Measurements from ENCODE around the gene CH25H. TPM values are rescaled to one million over a fixed set of nuclear protein-coding genes. Genes with fewer than 3 reads are reported as not detected.
A peak's percentile ranks its signal among the peaks of the same experiment; 100 is the strongest.

CH25H gene
- total RNA-seq, 6 experiments from 2014 or later = 0.31 to 1.2 (median 0.60) TPM; not detected in 2

GRCh38 chr10:89206402-89207180, 526 bp downstream of the CH25H start:
- H3K27ac ChIP-seq = no peak overlapping the region
- no peak for TF ChIP-seq CTCF (IDR thresholded peaks at IDR 0.05)
- TF ChIP-seq POLR2A (IDR thresholded peaks at IDR 0.05) = no peak
- H3K9me3 ChIP-seq = no peaks in the 10 kb centered on the region
- peak in 2 of 3 donors; percentile 22 to 56 for DNase-seq
- intact Hi-C loops (cut with DNase I) = loop anchor here (10.0 kb wide), 1 partner anchor 182 kb away; no protein-coding TSS in a partner anchor
- peak; percentile 30 to 43 (median 40) for ATAC-seq
- H3K36me3 ChIP-seq = no peaks in the 10 kb centered on the region
- peaks cover 0 to 33% of the 10 kb centered on the region in 2 donors for H3K27me3 ChIP-seq
- peak overlapping the region; percentile 23 to 47 (median 34) for H3K4me3 ChIP-seq
- peaks cover 0 to 19% (median 6%) of the 10 kb centered on the region in 4 donors for H3K4me1 ChIP-seq
- WGBS (ENCODE audit: insufficient coverage, low coverage, low lambda C conversion rate, missing lambda C conversion rate) = 12% methylated on average over 31 of the region's 42 CpGs

GRCh38 chr10:89204621-89205185, 2.4 kb downstream of the CH25H start:
- Histone ChIP-seq H3K4me1 (peaks cover 0 to 19% (median 6%) of the 10 kb centered on the region in 4 donors), H3K36me3 (no peaks in the 10 kb centered on the region), H3K27ac (no peak overlapping the region), H3K27me3 (peaks cover 0 to 33% of the 10 kb centered on the region in 2 donors), H3K9me3 (no peaks in the 10 kb centered on the region), H3K4me3 (no peak overlapping the region)
- intact Hi-C loops (cut with DNase I) = loop anchor here (10.0 kb wide), 1 partner anchor 180 kb away; no protein-coding TSS in a partner anchor
- DNase-seq = no peak
- TF ChIP-seq CTCF (IDR thresholded peaks at IDR 0.05) (no peak), POLR2A (IDR thresholded peaks at IDR 0.05) (no peak)
- WGBS (ENCODE audit: insufficient coverage, low coverage, low lambda C conversion rate, missing lambda C conversion rate) = 62% methylated on average over 6 of the region's 6 CpGs
- no peak for ATAC-seq

- WGBS (ENCODE audit: insufficient coverage, low coverage, low lambda C conversion rate, missing lambda C conversion rate) = 67% methylated on average over 1 of the region's 1 CpG
- intact Hi-C loops (cut with DNase I) = loop anchor here (10.0 kb wide), 1 partner anchor 178 kb away; no protein-coding TSS in a partner anchor
Measured at GRCh38 chr10:89203237-89203636, 3.9 kb downstream of the CH25H start.

GRCh38 chr10:89202033-89202425, 5.1 kb downstream of the CH25H start:
- Histone ChIP-seq H3K27ac (no peak overlapping the region), H3K4me1 (peaks cover 0 to 8% (median 2%) of the 10 kb centered on the region in 4 donors), H3K4me3 (no peak overlapping the region), H3K27me3 (peaks cover 0 to 19% of the 10 kb centered on the region in 2 donors), H3K9me3 (no peaks in the 10 kb centered on the region), H3K36me3 (no peaks in the 10 kb centered on the region)
- ATAC-seq (no peak), DNase-seq (no peak)
- intact Hi-C loops (cut with DNase I) = loop anchor here (10.0 kb wide), 1 partner anchor 177 kb away; no protein-coding TSS in a partner anchor
- 91% methylated on average over 2 of the region's 2 CpGs for WGBS (ENCODE audit: insufficient coverage, low coverage, low lambda C conversion rate, missing lambda C conversion rate)
- TF ChIP-seq POLR2A (IDR thresholded peaks at IDR 0.05) = no peak
- TF ChIP-seq CTCF (IDR thresholded peaks at IDR 0.05) = no peak

More at GRCh38 chr10:89203237-89203636, 3.9 kb downstream of the CH25H start:
- Histone ChIP-seq H3K4me1 (peaks cover 0 to 19% (median 6%) of the 10 kb centered on the region in 4 donors), H3K9me3 (no peaks in the 10 kb centered on the region), H3K27me3 (peaks cover 0 to 29% of the 10 kb centered on the region in 2 donors), H3K36me3 (no peaks in the 10 kb centered on the region), H3K27ac (no peak overlapping the region), H3K4me3 (no peak overlapping the region)
- DNase-seq (no peak), ATAC-seq (no peak)
- TF ChIP-seq CTCF (IDR thresholded peaks at IDR 0.05) = no peak
- no peak for TF ChIP-seq POLR2A (IDR thresholded peaks at IDR 0.05)

Measured in right lobe of liver (tissue), 6 donors.